ENCODE results near the gene ELP6.

Gene ELP6

GRCh38 chr3:47525617-47526016 is 12.1 kb upstream of the ELP6 start:
- no peak for DNase-seq (ENCODE audit: low read depth)
- TF ChIP-seq CTCF (conservative IDR thresholded peaks at IDR 0.05; ENCODE audit: control insufficient read depth, insufficient read depth, low read depth, low read length), result no peak
- H3K4me3 ChIP-seq (ENCODE audit: control insufficient read depth, low read depth, low read length), result no peak overlapping the region

DNA sequence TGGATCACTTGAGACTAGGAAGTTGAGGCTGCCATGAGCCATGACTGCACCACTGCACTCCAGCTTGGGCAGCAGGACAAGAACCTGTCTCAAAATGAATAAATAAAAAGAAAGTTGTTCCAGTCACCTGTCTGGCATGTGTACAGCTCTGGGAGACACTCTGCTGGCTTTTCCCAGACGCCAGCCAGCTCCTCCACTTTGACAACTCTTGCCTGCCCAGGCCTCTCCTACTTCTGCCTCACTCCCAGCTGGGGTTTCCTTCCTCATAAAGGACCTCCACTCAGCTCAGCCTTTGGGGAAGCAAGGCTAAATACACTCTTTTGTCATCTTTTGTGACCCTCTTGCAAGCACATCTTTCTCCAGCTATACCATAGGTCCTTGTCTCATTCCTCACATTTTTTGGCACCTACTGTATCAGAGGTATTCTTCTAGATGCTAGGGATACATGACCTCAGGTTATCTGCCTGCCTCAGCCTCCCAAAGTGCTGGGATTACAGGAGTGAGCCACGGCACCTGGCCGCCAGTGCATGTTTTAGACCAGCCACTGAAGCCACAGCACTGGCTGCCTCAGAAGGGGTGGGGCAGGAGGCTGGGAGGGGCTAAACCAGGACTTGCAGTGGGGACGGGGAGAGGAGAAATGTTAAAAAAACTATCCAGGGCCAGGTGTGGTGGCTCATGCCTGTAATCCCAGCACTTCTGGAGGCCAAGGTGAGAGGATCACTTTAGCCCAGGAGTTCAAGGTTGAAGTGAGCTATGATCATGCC is 10.0 kb upstream of the ELP6 start:
- DNase-seq (ENCODE audit: low read depth), result no peak
- TF ChIP-seq CTCF (conservative IDR thresholded peaks at IDR 0.05; ENCODE audit: control insufficient read depth, insufficient read depth, low read depth, low read length), result no peak
- no peak overlapping the region for H3K4me3 ChIP-seq (ENCODE audit: control insufficient read depth, low read depth, low read length)

DNA sequence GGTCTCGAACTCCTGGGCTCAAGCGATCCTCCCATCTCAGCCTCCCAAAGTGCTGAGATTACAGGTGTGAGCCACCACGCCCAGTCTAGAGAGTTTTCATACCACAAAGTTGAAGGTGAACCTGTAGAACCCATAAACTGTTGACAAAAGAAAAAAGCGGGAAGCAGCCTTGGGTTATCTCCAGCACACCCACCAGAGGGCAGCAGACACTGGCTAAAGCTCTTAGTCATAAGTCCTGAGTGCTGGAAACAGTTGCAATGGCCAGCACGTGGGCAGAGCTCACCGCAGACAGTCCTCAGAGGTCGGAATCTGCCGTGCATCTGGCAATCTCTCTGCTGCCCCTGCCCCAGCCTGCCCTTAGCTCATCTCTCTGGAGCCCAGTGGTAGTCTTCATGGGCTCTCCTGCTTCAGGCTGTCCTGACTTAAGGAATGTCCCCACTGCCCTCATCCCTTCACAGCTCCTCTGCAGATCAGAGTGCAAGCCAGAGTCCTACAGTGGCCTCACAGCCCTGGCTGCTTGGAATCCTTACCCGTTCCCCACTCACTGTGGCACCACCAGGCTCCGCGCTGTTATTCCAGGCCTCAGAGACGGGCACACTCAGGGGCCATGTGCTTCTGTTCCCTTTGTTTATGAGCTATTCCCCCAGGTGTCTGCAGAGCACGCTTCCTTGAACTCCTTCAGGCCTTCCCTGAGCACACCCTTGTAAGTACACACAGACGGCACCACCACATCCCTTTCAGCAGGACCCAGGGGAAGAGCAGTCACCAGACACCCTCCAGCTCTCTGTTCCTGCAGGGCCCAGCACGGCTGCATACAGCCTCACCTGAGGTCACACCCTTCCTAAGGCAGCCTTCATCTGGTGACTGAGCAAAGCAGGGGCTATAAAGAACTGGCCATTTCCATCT is 8.8 kb upstream of the ELP6 start:
- no peak overlapping the region for H3K4me3 ChIP-seq (ENCODE audit: control insufficient read depth, low read depth, low read length)
- peak; percentile 91 for TF ChIP-seq CTCF (conservative IDR thresholded peaks at IDR 0.05; ENCODE audit: control insufficient read depth, insufficient read depth, low read depth, low read length)

DNA sequence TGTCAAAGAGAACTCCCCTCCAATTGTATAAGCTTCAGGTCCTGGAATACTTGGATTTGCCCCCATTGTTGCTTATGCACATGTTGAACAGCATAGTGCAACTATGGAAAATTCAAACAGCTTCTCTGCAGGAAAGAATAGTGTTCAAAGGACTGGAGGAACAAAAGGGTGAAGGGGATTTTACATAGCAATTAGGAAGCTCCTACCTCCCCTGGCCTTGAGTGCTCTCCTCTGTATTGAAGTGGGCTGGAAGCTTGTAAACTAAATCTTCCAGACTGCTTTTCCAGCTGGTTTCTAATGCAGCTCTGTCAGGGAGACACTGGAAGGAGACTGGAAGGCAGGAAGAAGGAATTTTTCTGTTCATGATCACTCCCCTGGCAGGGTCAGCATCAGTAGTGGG is 7.2 kb upstream of the ELP6 start:
- no peak for TF ChIP-seq CTCF (conservative IDR thresholded peaks at IDR 0.05; ENCODE audit: control insufficient read depth, insufficient read depth, low read depth, low read length)

More for the DNA sequence above, 8.8 kb upstream of the ELP6 start:
- DNase-seq (ENCODE audit: low read depth), result peak; percentile 91

GRCh38 chr3:47517937-47518336 is 4.4 kb upstream of the ELP6 start:
- DNase-seq (ENCODE audit: low read depth), result no peak
- no peak overlapping the region for H3K4me3 ChIP-seq (ENCODE audit: control insufficient read depth, low read depth, low read length)
- TF ChIP-seq CTCF (conservative IDR thresholded peaks at IDR 0.05; ENCODE audit: control insufficient read depth, insufficient read depth, low read depth, low read length), result no peak

More for the DNA sequence above, 7.2 kb upstream of the ELP6 start:
- DNase-seq (ENCODE audit: low read depth), result no peak
- no peak overlapping the region for H3K4me3 ChIP-seq (ENCODE audit: control insufficient read depth, low read depth, low read length)

GRCh38 chr3:47515864-47516319 is 2.4 kb upstream of the ELP6 start:
- DNase-seq (ENCODE audit: low read depth), result no peak
- H3K4me3 ChIP-seq (ENCODE audit: control insufficient read depth, low read depth, low read length), result no peak overlapping the region
- TF ChIP-seq CTCF (conservative IDR thresholded peaks at IDR 0.05; ENCODE audit: control insufficient read depth, insufficient read depth, low read depth, low read length), result no peak
